GM19239 (cell line): Measurements from ENCODE around the gene PRSS12.
A peak's percentile ranks its signal among the peaks of the same experiment; 100 is the strongest.

ENCODE experiments used
- DNase-seq: peaks from one replicate; pipeline ENCODE4 v3.0.0; 2011; ENCODE audit warnings: low spot score; ENCODE audit not compliant: insufficient read length
- FAIRE-seq: peaks from 2 replicates; lab custom pipeline; 2011; peaks lifted over from hg19 to GRCh38; lab: Jason Lieb, UNC

PRSS12 gene

DNA sequence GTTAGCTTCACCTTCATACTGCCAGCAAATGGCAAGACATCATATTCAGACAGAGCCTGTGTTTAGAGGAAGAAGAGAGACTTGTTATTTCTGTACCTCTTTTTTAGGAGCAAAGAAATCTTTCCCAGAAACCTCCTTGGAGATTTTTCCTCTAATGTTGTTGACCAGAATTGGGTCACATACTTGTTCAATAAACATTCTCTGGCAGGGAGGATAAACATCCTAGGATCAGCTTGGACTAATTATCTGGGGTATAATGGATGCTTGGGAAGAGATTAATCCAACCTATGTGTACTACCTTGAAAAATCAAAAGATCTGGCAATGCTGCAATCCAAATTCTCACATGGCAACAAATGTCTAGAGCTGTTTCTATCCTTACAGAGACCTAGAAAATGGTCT is 8.4 kb upstream of the PRSS12 start:
- FAIRE-seq, result no peak
- no peak for DNase-seq

DNA sequence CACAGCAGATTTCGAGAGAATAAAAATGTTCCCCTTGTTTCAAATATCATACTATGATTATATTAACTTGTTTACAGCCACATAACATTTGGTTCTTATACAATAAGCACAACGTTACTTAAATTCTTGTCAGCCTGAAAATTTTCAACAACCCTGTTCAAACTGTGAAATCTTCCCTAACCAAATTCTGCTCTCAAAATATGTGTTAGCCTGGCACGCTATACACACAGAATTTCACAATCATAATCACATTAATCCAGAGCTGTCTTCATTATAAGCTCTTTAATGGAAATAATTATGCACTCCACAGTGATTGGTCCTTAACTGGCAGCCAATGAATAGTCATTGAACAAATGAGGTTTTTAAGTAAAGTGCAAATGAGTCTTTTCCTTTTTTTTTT is 7.3 kb upstream of the PRSS12 start:
- no peak for FAIRE-seq
- DNase-seq, result no peak

DNA sequence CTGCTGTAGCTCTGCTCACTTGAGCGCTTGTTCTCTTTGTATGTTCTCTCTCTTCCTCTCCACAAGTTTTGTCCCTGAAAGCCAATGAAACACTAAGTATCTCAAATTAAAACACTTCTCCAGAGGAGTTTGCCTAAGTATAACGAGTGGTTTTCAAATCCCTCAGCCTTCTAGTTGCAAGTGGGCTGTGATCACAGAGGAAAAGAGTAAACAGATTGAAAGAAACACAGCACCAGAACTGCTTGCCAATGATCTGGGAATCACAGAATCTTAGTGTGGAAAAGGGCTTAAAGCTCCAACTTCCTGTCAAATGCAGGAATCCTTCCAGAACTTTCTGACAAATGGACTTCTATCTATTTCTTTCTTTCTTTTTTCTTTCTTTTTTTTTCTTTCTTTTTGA is 4.8 kb upstream of the PRSS12 start:
- no peak for FAIRE-seq
- DNase-seq, result no peak

DNA sequence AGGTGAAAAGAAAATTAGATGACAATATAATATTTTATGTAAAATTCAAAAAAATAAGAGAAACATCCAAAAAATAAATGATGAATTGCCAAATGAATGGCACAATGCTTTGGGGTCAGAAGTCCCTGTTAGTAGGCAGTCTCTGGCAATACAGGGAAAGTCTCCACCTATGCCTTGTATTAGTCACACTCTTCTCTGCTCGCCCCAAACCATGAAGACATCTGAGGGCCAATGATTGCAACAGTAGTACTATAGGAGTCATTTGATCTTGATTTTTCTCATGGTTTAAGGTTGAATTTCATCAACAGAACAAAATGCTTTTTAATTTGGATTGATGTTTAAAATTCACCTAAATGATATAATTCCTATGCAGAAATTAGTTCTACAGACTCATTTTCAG is 3.9 kb upstream of the PRSS12 start:
- no peak for DNase-seq
- FAIRE-seq, result no peak

DNA sequence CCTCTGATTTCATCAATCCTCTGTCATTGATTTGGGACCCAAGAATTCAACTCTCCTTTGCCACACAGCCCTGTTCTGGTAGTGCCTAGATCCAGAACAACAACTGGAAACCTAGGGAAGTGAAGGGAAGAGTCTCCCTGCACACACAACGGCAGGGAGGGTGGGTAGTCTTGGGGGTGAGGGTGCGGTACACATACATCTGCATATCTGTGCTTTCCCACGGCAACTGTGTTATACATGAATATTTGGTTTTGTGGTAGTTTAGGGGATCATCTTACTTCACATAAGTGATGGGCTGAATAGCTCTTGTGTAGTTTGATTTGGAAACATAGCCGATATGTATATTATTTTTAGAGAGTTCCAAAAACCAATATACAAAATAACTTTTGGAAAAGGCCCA is 3.3 kb upstream of the PRSS12 start:
- FAIRE-seq (no peak), DNase-seq (no peak)

DNA sequence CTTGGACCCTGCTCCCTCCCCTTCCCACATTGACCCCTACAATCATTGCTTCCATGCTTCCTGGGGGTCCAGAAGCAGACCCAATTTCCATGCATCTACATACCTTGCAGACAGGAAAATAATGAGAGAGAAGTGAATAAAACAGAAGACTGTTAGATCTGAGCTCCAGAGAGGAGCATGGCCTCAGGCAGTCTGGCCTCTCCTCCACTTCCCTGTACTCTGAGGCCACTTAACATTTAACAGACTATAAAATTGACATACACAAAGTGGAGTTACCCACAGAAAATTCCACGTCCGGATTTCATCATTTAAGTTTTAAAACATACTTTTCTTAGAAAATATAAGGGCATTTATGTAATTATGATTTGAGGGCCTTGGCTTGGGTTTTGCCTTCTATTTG is 2.1 kb upstream of the PRSS12 start:
- DNase-seq (no peak), FAIRE-seq (no peak)

DNA sequence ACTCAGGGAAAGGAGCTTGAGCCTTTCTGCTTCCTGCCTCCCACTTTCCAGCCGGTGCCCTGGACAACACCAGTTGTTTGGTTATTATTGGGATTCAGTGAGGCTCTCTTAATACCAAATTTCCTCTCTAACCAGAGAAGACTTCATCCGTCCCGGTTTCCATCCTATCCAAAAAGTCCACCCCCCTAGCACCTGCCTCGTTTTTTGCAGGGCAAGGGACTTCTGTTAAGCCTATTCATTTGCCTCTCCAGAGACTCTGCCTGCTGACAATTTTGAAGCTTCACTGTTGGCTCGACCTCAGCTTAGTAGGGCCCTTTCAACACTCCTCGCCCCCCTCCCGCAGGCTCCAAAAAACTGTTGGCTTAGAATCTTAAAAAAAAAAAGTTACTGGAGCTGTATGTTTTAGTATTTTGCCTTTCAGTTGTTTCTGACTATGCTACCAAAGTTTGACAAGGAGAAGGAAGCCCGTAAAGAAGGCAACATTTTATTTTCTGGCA is 779 bp upstream of the PRSS12 start:
- no peak for DNase-seq
- FAIRE-seq, result peak; percentile 47

DNA sequence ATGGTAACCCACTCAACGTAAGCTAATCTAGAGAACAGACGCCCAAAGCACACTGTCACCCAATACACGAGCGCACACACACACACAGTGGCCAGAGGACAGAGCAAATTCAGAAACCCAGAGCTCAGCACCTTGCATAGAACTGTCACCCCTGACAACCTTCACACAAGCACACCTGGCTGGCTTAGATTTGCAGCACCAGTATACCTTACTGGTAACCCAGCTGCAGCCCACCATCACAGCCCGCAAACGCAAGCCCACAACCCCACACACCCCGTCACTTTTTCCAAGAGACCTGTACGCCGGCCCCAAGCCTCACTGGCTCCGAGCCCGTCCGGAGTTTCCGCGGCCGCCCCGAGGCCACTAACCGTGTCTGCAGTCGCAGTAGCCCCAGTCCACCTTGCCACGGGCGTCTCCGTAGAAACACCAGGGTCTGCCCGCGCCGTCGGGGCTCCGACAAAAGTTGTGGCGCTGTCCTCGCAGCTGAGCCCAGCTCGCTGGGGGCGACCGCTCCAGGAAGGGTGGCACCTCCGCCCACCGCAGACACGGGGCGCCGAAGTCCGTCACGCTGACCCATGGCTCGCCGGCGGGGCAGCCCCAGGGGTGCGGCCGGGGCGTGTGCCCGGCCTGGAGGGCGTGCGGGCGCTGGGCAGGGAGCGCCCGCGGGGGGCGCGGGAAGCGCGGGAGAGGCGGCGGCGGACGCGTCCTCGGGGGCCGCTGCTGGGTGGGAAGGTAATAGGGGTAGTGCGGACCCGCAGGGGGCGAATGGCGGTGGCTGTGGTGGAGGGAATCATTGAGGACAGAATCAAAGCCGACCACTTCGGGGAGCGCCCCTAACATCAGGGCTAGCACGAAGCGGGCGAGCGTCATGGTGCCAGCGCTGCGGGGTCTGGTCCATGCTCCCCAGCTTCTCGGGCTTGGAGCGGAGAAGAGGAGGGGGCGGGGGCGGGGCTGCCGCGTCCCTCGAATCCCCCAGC is 664 bp downstream of the PRSS12 start:
- no peak for FAIRE-seq
- peak; percentile 21 for DNase-seq

DNA sequence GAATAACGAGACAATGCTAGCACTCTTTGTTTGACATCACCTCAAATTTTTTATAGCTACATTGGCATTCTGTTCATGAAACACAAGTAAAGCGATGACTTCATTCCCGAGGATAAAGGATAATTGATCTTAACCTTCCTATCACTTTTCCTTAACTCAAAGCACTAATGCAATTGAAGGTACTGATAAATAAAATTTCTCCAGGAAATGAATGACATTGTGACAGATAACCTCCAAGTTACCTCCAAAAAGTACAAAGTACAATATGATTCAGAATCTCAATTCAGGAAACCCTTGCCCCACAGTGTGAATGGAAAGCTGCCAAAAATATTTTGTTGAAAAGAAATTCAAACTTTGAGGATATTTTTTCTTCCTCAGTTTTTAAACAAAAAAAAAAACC is 1.8 kb downstream of the PRSS12 start:
- no peak for FAIRE-seq
- DNase-seq, result no peak

DNA sequence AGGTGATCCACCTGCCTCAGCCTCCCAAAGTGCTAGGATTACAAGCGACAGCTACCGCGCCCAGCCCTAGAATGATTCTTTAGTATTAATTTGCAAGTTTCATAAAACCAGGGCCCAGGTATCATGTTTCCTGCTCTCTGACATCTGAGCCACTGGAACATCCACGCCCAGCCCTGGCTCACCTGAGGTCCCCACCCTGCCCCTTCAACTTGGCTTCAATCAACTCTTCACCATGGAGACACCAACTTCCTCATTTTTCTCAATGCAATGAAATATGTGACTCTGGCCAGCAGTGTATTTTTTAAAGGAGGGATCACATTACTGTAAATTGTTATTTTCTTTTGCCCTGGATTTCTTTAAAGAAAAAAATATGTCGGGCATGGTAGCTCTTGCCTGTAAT is 3.9 kb downstream of the PRSS12 start:
- DNase-seq (no peak), FAIRE-seq (no peak)

DNA sequence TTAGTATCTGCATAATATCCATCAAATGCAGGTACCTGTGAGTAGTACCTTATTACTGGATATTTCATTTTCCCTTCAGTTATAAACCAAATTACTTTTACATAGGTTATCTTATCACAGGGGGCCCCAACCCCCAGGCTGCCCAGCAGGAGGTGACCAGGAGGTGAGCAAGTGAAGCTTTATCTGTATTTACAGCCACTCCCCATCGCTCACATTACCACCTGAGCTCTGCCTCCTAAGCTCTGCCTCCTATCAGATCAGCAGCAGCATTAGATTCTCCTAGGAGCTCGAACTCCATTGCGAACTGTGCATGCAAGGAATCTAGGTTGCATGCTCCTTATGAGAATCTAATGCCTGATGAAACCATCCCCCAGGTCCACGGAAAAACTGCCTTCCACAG is 6.3 kb downstream of the PRSS12 start:
- FAIRE-seq, result no peak
- DNase-seq, result no peak

DNA sequence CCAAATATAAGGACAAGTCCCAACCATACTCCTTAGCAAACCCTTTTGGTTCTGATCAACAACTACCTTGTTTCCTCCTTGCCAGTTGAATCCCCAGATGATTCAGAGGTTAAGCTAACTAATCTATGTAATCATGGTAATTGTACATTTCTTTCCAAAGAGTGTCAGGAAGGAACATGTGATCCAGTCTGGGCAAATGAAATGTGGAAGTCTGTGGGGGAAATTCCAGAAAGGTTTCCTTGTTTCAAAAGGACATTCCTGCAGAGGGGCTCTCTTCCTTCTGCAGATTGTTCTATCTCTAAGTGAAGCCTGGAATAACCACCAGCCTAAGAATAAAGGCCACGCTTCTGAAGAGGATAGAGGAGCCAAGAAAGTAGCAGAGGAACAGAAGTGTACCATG is 7.0 kb downstream of the PRSS12 start:
- FAIRE-seq (no peak), DNase-seq (no peak)

DNA sequence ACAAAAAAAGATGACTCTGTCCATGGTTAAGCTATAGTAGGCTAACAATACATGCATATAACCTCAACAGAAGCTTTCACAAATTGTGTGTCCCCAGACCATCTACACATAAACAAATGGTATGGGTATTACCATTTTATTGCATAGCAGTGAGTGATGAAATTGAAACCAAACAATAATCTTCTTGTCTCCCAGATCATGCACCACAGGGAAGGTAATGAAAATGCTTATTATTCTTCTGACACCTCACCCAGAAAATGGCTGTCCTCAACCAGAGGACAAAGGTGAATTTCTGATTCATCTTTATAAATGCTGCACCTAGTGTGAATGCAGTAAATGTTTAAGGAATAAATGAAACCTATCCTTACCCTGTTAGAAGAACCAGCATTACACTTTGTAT is 8.0 kb downstream of the PRSS12 start:
- FAIRE-seq (no peak), DNase-seq (no peak)

DNA sequence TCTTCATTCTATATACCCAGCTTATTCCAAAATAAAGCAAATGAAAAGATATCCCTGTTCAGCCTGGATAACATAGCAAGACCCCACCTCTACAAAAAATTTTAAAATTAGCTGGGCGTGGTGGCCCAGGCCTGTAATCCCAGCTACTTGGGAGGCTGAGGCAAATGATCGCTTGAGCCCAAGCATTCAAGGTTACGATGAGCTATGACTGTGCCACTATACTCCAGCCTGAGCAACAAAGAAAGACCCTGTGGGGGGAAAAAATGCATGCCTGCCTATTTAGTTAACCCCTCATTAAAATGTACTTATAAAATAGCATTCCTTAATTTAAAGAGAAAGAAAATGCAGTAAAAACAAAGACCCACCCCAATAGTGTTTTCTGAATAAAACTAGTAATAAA is 9.3 kb downstream of the PRSS12 start:
- FAIRE-seq, result no peak

DNA sequence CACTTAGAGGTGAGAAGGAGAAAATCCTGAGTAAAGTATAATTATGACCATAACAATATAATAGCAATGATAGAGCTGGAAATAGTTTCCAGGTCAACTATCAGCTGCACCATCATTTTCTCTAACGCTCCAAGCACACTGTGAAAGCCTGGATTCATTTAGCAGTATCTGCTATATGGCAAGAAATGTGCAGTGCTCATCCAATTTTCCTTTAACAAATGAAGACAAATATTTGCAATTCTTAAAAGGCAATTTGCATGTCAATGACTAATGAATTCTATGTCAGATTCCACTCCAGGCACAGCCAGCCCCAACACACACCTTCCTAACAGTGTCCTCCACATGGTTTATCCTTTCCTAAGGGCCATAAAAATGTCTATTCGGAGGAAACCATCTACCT is 12.7 kb downstream of the PRSS12 start:
- FAIRE-seq (no peak), DNase-seq (no peak)

More for the DNA sequence above, 9.3 kb downstream of the PRSS12 start:
- no peak for DNase-seq

DNA sequence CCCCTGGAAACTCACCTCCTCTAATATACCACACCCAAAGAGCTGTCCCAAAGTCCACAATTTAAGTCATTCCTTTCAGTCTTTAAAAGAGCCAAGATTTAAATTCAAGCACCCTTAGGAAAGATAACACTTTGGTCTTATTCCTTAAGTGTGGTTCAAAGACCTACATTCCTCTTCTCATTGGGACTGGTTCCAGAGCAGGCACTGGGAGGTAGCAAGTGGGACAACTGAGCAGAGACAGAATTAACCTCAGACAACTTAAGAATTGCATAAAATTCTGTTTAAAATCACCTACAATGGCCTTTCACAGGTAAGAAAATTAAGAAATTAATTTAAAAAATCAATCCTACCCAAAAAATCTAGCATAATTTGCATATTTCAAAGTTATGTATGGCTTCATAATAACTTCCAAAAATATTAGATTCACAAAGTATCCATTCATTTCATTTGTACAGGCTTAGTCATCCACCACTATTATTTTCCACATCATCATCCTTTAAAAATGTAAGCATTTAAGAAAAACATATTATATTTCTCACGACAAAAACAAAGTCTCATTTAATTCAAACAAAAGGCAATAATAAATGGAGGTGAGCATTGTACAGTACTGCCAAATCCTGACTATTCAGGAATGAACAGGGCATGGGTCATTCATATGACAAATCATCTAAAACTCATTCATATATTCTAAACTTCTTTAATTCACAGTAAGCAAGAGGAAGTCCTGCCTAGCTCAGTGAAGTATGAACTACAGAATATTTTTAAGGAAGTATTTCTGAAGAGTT is 13.6 kb downstream of the PRSS12 start:
- FAIRE-seq, result no peak
- no peak for DNase-seq

DNA sequence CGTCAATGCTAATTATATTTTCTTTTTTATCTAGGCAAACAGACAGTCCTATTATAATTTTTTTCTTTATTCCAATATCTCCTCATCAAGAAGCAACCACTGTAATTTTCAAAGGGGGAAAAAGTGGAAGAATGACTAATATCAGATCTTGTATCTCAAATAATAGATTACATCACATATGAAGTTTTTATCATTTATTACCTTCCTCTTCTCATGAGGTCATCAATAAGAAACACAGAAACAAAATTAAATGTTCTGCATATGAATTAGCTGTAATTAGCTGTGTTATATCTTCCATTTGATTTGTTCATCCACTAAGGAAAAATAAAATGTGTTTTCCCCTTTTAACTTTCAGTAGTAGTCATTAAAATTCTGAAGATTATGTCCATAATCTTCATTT is 14.3 kb downstream of the PRSS12 start:
- FAIRE-seq (no peak), DNase-seq (no peak)

DNA sequence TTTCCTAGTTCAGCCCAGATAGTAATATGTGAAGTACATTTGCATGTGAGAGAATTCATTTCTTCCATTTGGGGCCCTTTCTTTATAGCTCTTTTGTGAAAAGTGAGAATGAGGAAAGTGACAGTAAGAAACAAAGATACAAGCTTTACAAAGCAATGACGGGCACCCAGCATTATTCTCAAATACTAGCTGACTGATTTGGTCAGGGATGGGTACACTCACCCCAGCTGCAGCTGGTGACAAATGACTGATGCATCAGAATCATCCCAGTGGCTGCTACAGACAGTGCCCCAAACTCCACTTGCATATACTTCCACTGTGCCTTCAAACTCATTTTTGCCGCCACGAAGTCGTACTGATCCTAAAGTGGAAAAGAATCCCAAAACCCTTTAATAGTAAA is 14.8 kb downstream of the PRSS12 start:
- no peak for FAIRE-seq
- DNase-seq, result no peak

DNA sequence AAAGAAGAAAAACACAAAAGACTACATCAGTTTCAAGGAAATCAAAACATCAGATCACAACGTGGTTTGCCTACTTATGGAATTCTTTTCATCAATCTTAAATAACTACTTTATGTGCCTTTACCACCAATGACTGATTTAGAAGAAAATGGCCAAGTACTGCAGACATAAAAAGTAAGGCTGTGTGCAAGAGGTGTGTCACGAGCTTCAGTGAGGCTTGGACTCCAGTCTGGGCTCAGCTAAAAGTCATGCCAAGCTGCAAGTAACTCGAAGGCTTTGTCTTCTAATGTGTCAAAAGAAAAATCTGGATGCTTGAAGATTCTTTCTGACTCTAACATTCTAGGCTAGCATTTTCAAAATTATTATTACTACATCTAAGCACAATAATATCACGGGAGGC is 17.0 kb downstream of the PRSS12 start:
- FAIRE-seq (no peak), DNase-seq (no peak)

DNA sequence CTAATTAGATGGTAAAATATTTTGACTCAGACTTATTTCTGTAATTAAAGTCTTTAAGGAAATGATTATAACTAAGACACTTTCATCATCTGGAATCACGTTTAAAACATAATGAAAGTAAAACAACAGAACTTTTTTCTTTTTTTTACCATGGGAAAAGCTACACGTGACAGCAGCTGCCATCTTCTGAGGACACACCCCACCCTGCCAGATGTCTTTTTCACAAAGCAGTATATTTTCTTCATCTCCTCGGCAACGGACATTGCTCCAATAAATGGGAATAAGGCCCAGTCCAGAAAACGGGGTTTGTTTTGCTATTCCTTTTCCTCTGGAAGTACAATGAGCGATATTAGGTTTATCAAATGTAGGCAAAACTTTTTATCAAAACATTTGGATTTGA is 17.5 kb downstream of the PRSS12 start:
- DNase-seq, result no peak
- FAIRE-seq, result no peak

DNA sequence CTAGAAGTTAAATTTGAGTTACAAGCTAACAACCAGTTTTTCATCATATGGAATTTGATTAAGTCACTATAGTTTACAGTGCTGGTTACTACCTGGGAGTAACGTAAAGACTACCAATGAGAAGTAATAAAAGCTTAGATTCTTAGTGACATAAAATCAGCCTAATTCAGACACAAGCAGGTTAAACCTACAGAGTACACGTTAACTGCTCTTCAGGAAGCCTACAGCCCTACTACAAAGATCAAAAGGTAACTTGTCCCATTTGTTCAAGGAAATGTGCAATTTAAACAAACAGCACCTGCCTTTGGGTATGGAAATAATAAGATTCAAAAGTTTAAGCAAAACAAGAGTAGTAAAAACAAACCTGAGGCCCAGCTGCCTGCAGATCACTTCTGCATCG is 21.5 kb downstream of the PRSS12 start:
- no peak for DNase-seq
- FAIRE-seq, result no peak
